Keratinocyte (primary cell): ENCODE data around the gene CCL26.

Source experiments
- EZH2 ChIP-seq: IDR thresholded peaks from one replicate; pipeline ENCODE4 v1.6.1; 2012; ENCODE audit warnings: inconsistent platforms, mild to moderate bottlenecking, low read length, moderate library complexity
- TF ChIP-seq, protein P1 (sequence below), 3 experiments: IDR thresholded peaks in 1 of 3; conservative IDR thresholded peaks in 1 of 3; optimal IDR thresholded peaks in 1 of 3; 2 replicates in 2 of 3; 3 replicates in 1 of 3; pipeline versions ENCODE3 to v1.5.1; 2011; ENCODE audit warnings: low read length in 3 of 3, mild to moderate bottlenecking in 3 of 3, moderate library complexity in 2 of 3, control low read depth in 1 of 3, inconsistent platforms in 1 of 3; ENCODE audit not compliant: insufficient read depth in 2 of 3; ENCODE audit errors: extremely low read depth in 1 of 3

DNA sequence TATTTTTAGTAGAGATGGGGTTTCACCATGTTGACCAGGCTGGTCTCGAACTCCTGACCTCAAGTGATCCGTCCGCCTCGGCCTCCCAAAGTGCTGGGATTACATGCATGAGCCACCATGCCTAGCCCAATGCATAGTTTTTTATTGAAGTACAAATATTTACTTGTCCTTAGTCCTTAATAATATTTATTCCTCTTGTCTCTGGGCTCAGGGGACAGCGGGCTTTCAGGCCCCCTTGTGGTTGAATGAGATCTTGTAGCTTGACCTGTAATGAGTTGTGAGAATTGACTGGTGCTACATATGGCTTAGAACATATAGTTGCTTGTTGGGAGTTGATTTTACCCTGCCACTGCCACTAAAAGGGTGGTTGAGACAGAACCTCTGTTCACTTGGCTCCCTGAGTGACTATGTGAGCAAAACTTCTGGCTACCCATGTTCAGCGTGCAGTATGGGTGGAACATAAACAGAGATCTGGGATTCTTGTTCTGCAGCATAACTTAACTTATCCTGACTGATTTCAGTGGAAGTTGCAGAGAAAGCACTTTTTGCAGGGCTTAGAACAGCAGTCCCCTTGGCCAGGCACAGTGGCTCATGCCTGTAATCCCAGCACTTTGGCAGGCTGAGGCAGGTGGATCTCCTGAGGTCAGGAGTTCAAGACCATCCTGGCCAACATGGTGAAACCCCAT, 14.9 kb downstream of the CCL26 start:
- TF ChIP-seq, protein P1, sequence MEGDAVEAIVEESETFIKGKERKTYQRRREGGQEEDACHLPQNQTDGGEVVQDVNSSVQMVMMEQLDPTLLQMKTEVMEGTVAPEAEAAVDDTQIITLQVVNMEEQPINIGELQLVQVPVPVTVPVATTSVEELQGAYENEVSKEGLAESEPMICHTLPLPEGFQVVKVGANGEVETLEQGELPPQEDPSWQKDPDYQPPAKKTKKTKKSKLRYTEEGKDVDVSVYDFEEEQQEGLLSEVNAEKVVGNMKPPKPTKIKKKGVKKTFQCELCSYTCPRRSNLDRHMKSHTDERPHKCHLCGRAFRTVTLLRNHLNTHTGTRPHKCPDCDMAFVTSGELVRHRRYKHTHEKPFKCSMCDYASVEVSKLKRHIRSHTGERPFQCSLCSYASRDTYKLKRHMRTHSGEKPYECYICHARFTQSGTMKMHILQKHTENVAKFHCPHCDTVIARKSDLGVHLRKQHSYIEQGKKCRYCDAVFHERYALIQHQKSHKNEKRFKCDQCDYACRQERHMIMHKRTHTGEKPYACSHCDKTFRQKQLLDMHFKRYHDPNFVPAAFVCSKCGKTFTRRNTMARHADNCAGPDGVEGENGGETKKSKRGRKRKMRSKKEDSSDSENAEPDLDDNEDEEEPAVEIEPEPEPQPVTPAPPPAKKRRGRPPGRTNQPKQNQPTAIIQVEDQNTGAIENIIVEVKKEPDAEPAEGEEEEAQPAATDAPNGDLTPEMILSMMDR (optimal IDR thresholded peaks at IDR 0.05 in 1 of 3, IDR thresholded peaks at IDR 0.05 in 1 of 3, conservative IDR thresholded peaks at IDR 0.05 in 1 of 3; ENCODE audit: extremely low read depth in 1 of 3, insufficient read depth in 2 of 3, low read length in 3 of 3), result peak; percentile 29 to 40 (median 38)
- no peak for TF ChIP-seq EZH2
